ENCODE results near the gene MLST8.
"Not testable (repeated sequence)": the region's sequence is repeated elsewhere in the genome, so short reads cannot be mapped to it uniquely, and the experiment has no call there.

Gene MLST8

GRCh38 chr16:2243781-2244180 is 38.5 kb downstream of the MLST8 start:
- no peak overlapping the region for H3K4me3 ChIP-seq (ENCODE audit: low read length)
- H3K4me2 ChIP-seq (ENCODE audit: low read length): no peak overlapping the region
- peaks cover 52% of the 10 kb centered on the region for H3K36me3 ChIP-seq (ENCODE audit: insufficient read depth, low read length)
- peaks cover 3% of the 10 kb centered on the region for H3K4me1 ChIP-seq (ENCODE audit: control insufficient read depth, insufficient read depth, low read length)
- no peaks in the 10 kb centered on the region for H3K27me3 ChIP-seq (ENCODE audit: control insufficient read depth, insufficient read depth, low read length)
- no peaks in the 10 kb centered on the region for H3K9me3 ChIP-seq (replicated peaks; ENCODE audit: low read length)
- H3K9ac ChIP-seq (ENCODE audit: low read depth, low read length): no peak overlapping the region

GRCh38 chr16:2244301-2244700 is 39.0 kb downstream of the MLST8 start:
- no peaks in the 10 kb centered on the region for H3K27me3 ChIP-seq (ENCODE audit: control insufficient read depth, insufficient read depth, low read length)
- H3K9me3 ChIP-seq (replicated peaks; ENCODE audit: low read length): no peaks in the 10 kb centered on the region
- no peak overlapping the region for H3K9ac ChIP-seq (ENCODE audit: low read depth, low read length)
- H3K36me3 ChIP-seq (ENCODE audit: insufficient read depth, low read length): peaks cover 52% of the 10 kb centered on the region
- H3K4me2 ChIP-seq (ENCODE audit: low read length): no peak overlapping the region
- no peak overlapping the region for H3K4me3 ChIP-seq (ENCODE audit: low read length)
- no peaks in the 10 kb centered on the region for H3K4me1 ChIP-seq (ENCODE audit: control insufficient read depth, insufficient read depth, low read length)

GRCh38 chr16:2244926-2245795 is 39.9 kb downstream of the MLST8 start:
- H3K4me2 ChIP-seq (ENCODE audit: low read length): no peak overlapping the region
- H3K4me1 ChIP-seq (ENCODE audit: control insufficient read depth, insufficient read depth, low read length): peaks cover 3% of the 10 kb centered on the region
- H3K4me3 ChIP-seq (ENCODE audit: low read length): no peak overlapping the region
- H3K27me3 ChIP-seq (ENCODE audit: control insufficient read depth, insufficient read depth, low read length): no peaks in the 10 kb centered on the region
- no peak overlapping the region for H3K9ac ChIP-seq (ENCODE audit: low read depth, low read length)
- H3K9me3 ChIP-seq (replicated peaks; ENCODE audit: low read length): no peaks in the 10 kb centered on the region
- H3K36me3 ChIP-seq (ENCODE audit: insufficient read depth, low read length): peaks cover 47% of the 10 kb centered on the region

GRCh38 chr16:2246301-2246885 is 41.1 kb downstream of the MLST8 start:
- Histone ChIP-seq H3K36me3 (ENCODE audit: insufficient read depth, low read length) (peaks cover 47% of the 10 kb centered on the region), H3K27me3 (ENCODE audit: control insufficient read depth, insufficient read depth, low read length) (no peaks in the 10 kb centered on the region), H3K9ac (ENCODE audit: low read depth, low read length) (no peak overlapping the region), H3K4me3 (ENCODE audit: low read length) (no peak overlapping the region), H3K4me2 (ENCODE audit: low read length) (no peak overlapping the region), H3K9me3 (replicated peaks; ENCODE audit: low read length) (no peaks in the 10 kb centered on the region), H3K4me1 (ENCODE audit: control insufficient read depth, insufficient read depth, low read length) (peaks cover 6% of the 10 kb centered on the region)

GRCh38 chr16:2250652-2251295 is 45.5 kb downstream of the MLST8 start:
- Histone ChIP-seq H3K4me2 (ENCODE audit: low read length) (peak overlapping the region; percentile 75), H3K4me3 (ENCODE audit: low read length) (peak overlapping the region; percentile 76), H3K9me3 (replicated peaks; ENCODE audit: low read length) (no peaks in the 10 kb centered on the region), H3K4me1 (ENCODE audit: control insufficient read depth, insufficient read depth, low read length) (peaks cover 13% of the 10 kb centered on the region), H3K9ac (ENCODE audit: low read depth, low read length) (peak overlapping the region; percentile 81), H3K36me3 (ENCODE audit: insufficient read depth, low read length) (peaks cover 37% of the 10 kb centered on the region), H3K27me3 (ENCODE audit: control insufficient read depth, insufficient read depth, low read length) (no peaks in the 10 kb centered on the region)

GRCh38 chr16:2251296-2252111 is 46.2 kb downstream of the MLST8 start, which contains the start of gene ECI1:
Gene ECI1 (minus strand): TSS chr16:2251587. CDS start chr16:2251566, 21 bp downstream.
- Histone ChIP-seq H3K4me2 (ENCODE audit: low read length) (peak within 1 kb of the TSS; percentile 75), H3K27me3 (ENCODE audit: control insufficient read depth, insufficient read depth, low read length) (no peaks in the 10 kb centered on the region), H3K4me3 (ENCODE audit: low read length) (peak within 1 kb of the TSS; percentile 76), H3K36me3 (ENCODE audit: insufficient read depth, low read length) (peaks cover 37% of the 10 kb centered on the region), H3K4me1 (ENCODE audit: control insufficient read depth, insufficient read depth, low read length) (peaks cover 19% of the 10 kb centered on the region), H3K9ac (ENCODE audit: low read depth, low read length) (peak within 1 kb of the TSS; percentile 81), H3K9me3 (replicated peaks; ENCODE audit: low read length) (no peaks in the 10 kb centered on the region)

- no peaks in the 10 kb centered on the region for H3K9me3 ChIP-seq (replicated peaks; ENCODE audit: low read length)
Observed at GRCh38 chr16:2252806-2253148, 47.5 kb downstream of the MLST8 start.

GRCh38 chr16:2253293-2253692 is 48.0 kb downstream of the MLST8 start:
- H3K9me3 ChIP-seq (replicated peaks; ENCODE audit: low read length): no peaks in the 10 kb centered on the region
- H3K4me3 ChIP-seq (ENCODE audit: low read length): no peak overlapping the region
- no peak overlapping the region for H3K4me2 ChIP-seq (ENCODE audit: low read length)
- no peak overlapping the region for H3K9ac ChIP-seq (ENCODE audit: low read depth, low read length)
- H3K27me3 ChIP-seq (ENCODE audit: control insufficient read depth, insufficient read depth, low read length): no peaks in the 10 kb centered on the region
- H3K36me3 ChIP-seq (ENCODE audit: insufficient read depth, low read length): peaks cover 52% of the 10 kb centered on the region
- peaks cover 21% of the 10 kb centered on the region for H3K4me1 ChIP-seq (ENCODE audit: control insufficient read depth, insufficient read depth, low read length)

More at GRCh38 chr16:2252806-2253148, 47.5 kb downstream of the MLST8 start:
- no peak overlapping the region for H3K9ac ChIP-seq (ENCODE audit: low read depth, low read length)
- H3K27me3 ChIP-seq (ENCODE audit: control insufficient read depth, insufficient read depth, low read length): no peaks in the 10 kb centered on the region
- no peak overlapping the region for H3K4me2 ChIP-seq (ENCODE audit: low read length)
- peaks cover 47% of the 10 kb centered on the region for H3K36me3 ChIP-seq (ENCODE audit: insufficient read depth, low read length)
- peaks cover 21% of the 10 kb centered on the region for H3K4me1 ChIP-seq (ENCODE audit: control insufficient read depth, insufficient read depth, low read length)
- H3K4me3 ChIP-seq (ENCODE audit: low read length): no peak overlapping the region

- Histone ChIP-seq H3K4me1 (ENCODE audit: control insufficient read depth, insufficient read depth, low read length) (peaks cover 14% of the 10 kb centered on the region), H3K4me2 (ENCODE audit: low read length) (no peak overlapping the region), H3K36me3 (ENCODE audit: insufficient read depth, low read length) (peaks cover 72% of the 10 kb centered on the region), H3K4me3 (ENCODE audit: low read length) (no peak overlapping the region), H3K9me3 (replicated peaks; ENCODE audit: low read length) (no peaks in the 10 kb centered on the region), H3K9ac (ENCODE audit: low read depth, low read length) (no peak overlapping the region), H3K27me3 (ENCODE audit: control insufficient read depth, insufficient read depth, low read length) (no peaks in the 10 kb centered on the region)
Observed at GRCh38 chr16:2256531-2257140, 51.4 kb downstream of the MLST8 start.

GRCh38 chr16:2257726-2258125 is 52.5 kb downstream of the MLST8 start:
- no peak overlapping the region for H3K4me3 ChIP-seq (ENCODE audit: low read length)
- no peak overlapping the region for H3K9ac ChIP-seq (ENCODE audit: low read depth, low read length)
- no peaks in the 10 kb centered on the region for H3K27me3 ChIP-seq (ENCODE audit: control insufficient read depth, insufficient read depth, low read length)
- H3K4me2 ChIP-seq (ENCODE audit: low read length): no peak overlapping the region
- peaks cover 8% of the 10 kb centered on the region for H3K4me1 ChIP-seq (ENCODE audit: control insufficient read depth, insufficient read depth, low read length)
- H3K9me3 ChIP-seq (replicated peaks; ENCODE audit: low read length): no peaks in the 10 kb centered on the region
- H3K36me3 ChIP-seq (ENCODE audit: insufficient read depth, low read length): peaks cover 77% of the 10 kb centered on the region

- peaks cover 81% of the 10 kb centered on the region for H3K36me3 ChIP-seq (ENCODE audit: insufficient read depth, low read length)
- H3K27me3 ChIP-seq (ENCODE audit: control insufficient read depth, insufficient read depth, low read length); H3K9me3 ChIP-seq (replicated peaks; ENCODE audit: low read length); H3K4me3 ChIP-seq (ENCODE audit: low read length); H3K4me2 ChIP-seq (ENCODE audit: low read length); H3K9ac ChIP-seq (ENCODE audit: low read depth, low read length): not testable (repeated sequence)
- peaks cover 11% of the 10 kb centered on the region for H3K4me1 ChIP-seq (ENCODE audit: control insufficient read depth, insufficient read depth, low read length)
Observed at GRCh38 chr16:2258530-2258929, 53.3 kb downstream of the MLST8 start.
